Breast epithelium (tissue), 4 donors: Measurements from ENCODE around the gene RSAD1. TPM values are rescaled to one million over a fixed set of nuclear protein-coding genes. Genes with fewer than 3 reads are reported as not detected.

Source experiments
- DNase-seq, 2 donors: peaks; one replicate each; pipeline ENCODE4 v3.0.0-alpha.2; 2019; ENCODE audit warnings: low spot score in 2 of 2
- H3K27ac ChIP-seq, 2 donors: fragments of 200-600 bp; sonication (generic) in 1 of 2; one replicate each; pipeline ENCODE4 v1.5.1; 2016 to 2019; ENCODE audit warnings: mild to moderate bottlenecking in 1 of 2
- H3K27me3 ChIP-seq, 2 donors: fragments of 200-600 bp; sonication (generic) in 1 of 2; one replicate each; pipeline versions ENCODE4 v1.5.1 to v1.6.0; 2017 to 2019; ENCODE audit warnings: control low read depth in 1 of 2, mild to moderate bottlenecking in 1 of 2
- H3K36me3 ChIP-seq: fragments of 200-600 bp; one replicate; pipeline ENCODE4 v1.5.1; 2019
- H3K4me1 ChIP-seq, 2 donors: fragments of 200-600 bp; sonication (generic); one replicate each; pipeline ENCODE4 v1.5.1; 2016 to 2019; ENCODE audit warnings: control low read depth in 1 of 2
- H3K4me3 ChIP-seq, 3 donors: fragments of 200-600 bp; sonication (generic); 1 replicate in 2 of 3; 2 replicates in 1 of 3; pipeline ENCODE4 v1.5.1; 2016 to 2019; ENCODE audit warnings: mild to moderate bottlenecking in 3 of 3, moderate library complexity in 2 of 3
- H3K9me3 ChIP-seq, 2 donors: fragments of 200-600 bp; sonication (generic) in 1 of 2; one replicate each; pipeline ENCODE4 v1.5.1; 2016 to 2019; ENCODE audit warnings: control low read depth in 1 of 2
- CTCF ChIP-seq, 3 donors: fragments of 450-650 bp; IDR thresholded peaks; one replicate each; pipeline ENCODE4 v1.5.1; 2016 to 2017; ENCODE audit warnings: antibody characterized with exemption in 3 of 3, mild to moderate bottlenecking in 3 of 3, moderate library complexity in 3 of 3
- POLR2A ChIP-seq: fragments of 450-650 bp; IDR thresholded peaks from one replicate; pipeline ENCODE4 v1.6.1; 2016; ENCODE audit warnings: antibody characterized with exemption, mild to moderate bottlenecking, moderate library complexity
- POLR2AphosphoS5 ChIP-seq, 3 donors: sonication (generic); formaldehyde crosslinking; IDR thresholded peaks; one replicate each; pipeline ENCODE4 v1.6.1; 2017; ENCODE audit warnings: antibody characterized with exemption in 3 of 3
- intact Hi-C: fragments of 100-400 bp; cut with DNase I; formaldehyde crosslinking; loops from one replicate; pipeline ENCODE4 v1.15.1; 2023; ENCODE audit warnings: low total_unique reads
- total RNA-seq, 3 donors: library from RNA; depleted of rRNA; stranded (reverse); fragments of >200 nt; gene quantifications; one replicate each; pipeline ENCODE4 v1.1.0, GENCODE V29; 2016

Gene RSAD1
- total RNA-seq, 3 donors from 2014 or later: 33.6 to 39.0 (median 35.1) TPM

- TF ChIP-seq CTCF (IDR thresholded peaks at IDR 0.05) (no peak), POLR2A (no peak), POLR2AphosphoS5 (IDR thresholded peaks at IDR 0.05) (no peak)
- Histone ChIP-seq H3K36me3 (no peaks in the 10 kb centered on the region), H3K9me3 (no peaks in the 10 kb centered on the region), H3K4me1 (no peaks in the 10 kb centered on the region), H3K27ac (no peak overlapping the region), H3K4me3 (no peak overlapping the region), H3K27me3 (no peaks in the 10 kb centered on the region)
- DNase-seq: no peak
- intact Hi-C loops: no loop called here
These were observed 27.6 kb downstream of the RSAD1 start for GRCh38 chr17:50506298-50506697.

- Histone ChIP-seq H3K27me3 (no peaks in the 10 kb centered on the region), H3K27ac (peak within 1 kb of the TSS; percentile 87 to 93)
These were observed 29.4 kb downstream of the RSAD1 start, which contains the start of gene MYCBPAP for GRCh38 chr17:50507871-50508572. MYCBPAP (plus strand) TSS chr17:50508439; CDS start chr17:50508675, 236 bp downstream.

GRCh38 chr17:50508573-50509460 lies 30.2 kb downstream of the RSAD1 start:
- DNase-seq: no peak
- intact Hi-C loops: no loop called here

More at GRCh38 chr17:50507871-50508572, 29.4 kb downstream of the RSAD1 start, which contains the start of gene MYCBPAP:
- peak within 1 kb of the TSS; percentile 54 to 92 (median 76) for H3K4me3 ChIP-seq
- DNase-seq: peak; percentile 60 to 75
- intact Hi-C loops: no loop called here
- no peaks in the 10 kb centered on the region for H3K9me3 ChIP-seq
- no peaks in the 10 kb centered on the region for H3K4me1 ChIP-seq
- TF ChIP-seq POLR2A: no peak
- TF ChIP-seq POLR2AphosphoS5 (IDR thresholded peaks at IDR 0.05): peak in 1 of 3 donors; percentile 39
- TF ChIP-seq CTCF (IDR thresholded peaks at IDR 0.05): no peak
- no peaks in the 10 kb centered on the region for H3K36me3 ChIP-seq

GRCh38 chr17:50511058-50511457 lies 32.4 kb downstream of the RSAD1 start:
- H3K27me3 ChIP-seq: no peaks in the 10 kb centered on the region
- H3K27ac ChIP-seq: peak overlapping the region in 1 of 2 donors; percentile 21
- no peaks in the 10 kb centered on the region for H3K4me1 ChIP-seq
- no peak overlapping the region for H3K4me3 ChIP-seq
- DNase-seq: no peak
- H3K36me3 ChIP-seq: no peaks in the 10 kb centered on the region
- no peaks in the 10 kb centered on the region for H3K9me3 ChIP-seq
- intact Hi-C loops: no loop called here
- TF ChIP-seq POLR2AphosphoS5 (IDR thresholded peaks at IDR 0.05) (no peak), POLR2A (no peak), CTCF (IDR thresholded peaks at IDR 0.05) (no peak)

More at GRCh38 chr17:50508573-50509460, 30.2 kb downstream of the RSAD1 start:
- Histone ChIP-seq H3K9me3 (no peaks in the 10 kb centered on the region), H3K4me3 (peak overlapping the region; percentile 54 to 92 (median 76)), H3K27me3 (no peaks in the 10 kb centered on the region), H3K36me3 (no peaks in the 10 kb centered on the region), H3K27ac (peak overlapping the region; percentile 87 to 93), H3K4me1 (no peaks in the 10 kb centered on the region)
- TF ChIP-seq POLR2AphosphoS5 (IDR thresholded peaks at IDR 0.05): no peak
- TF ChIP-seq CTCF (IDR thresholded peaks at IDR 0.05): no peak
- no peak for TF ChIP-seq POLR2A
